GM12873 (cell line): Measurements from ENCODE around the gene SCN3A.

Source experiments
- TF ChIP-seq, protein P1 (sequence below): IDR thresholded peaks from 2 replicates; pipeline ENCODE4 v1.5.1; 2012; ENCODE audit warnings: low read depth, mild to moderate bottlenecking, moderate library complexity, low read length, control low read depth; ENCODE audit not compliant: insufficient read depth; ENCODE audit errors: missing control alignments

SCN3A gene

GRCh38 chr2:165205865-165206264 is 2.0 kb upstream of the SCN3A start:
- TF ChIP-seq, protein P1, sequence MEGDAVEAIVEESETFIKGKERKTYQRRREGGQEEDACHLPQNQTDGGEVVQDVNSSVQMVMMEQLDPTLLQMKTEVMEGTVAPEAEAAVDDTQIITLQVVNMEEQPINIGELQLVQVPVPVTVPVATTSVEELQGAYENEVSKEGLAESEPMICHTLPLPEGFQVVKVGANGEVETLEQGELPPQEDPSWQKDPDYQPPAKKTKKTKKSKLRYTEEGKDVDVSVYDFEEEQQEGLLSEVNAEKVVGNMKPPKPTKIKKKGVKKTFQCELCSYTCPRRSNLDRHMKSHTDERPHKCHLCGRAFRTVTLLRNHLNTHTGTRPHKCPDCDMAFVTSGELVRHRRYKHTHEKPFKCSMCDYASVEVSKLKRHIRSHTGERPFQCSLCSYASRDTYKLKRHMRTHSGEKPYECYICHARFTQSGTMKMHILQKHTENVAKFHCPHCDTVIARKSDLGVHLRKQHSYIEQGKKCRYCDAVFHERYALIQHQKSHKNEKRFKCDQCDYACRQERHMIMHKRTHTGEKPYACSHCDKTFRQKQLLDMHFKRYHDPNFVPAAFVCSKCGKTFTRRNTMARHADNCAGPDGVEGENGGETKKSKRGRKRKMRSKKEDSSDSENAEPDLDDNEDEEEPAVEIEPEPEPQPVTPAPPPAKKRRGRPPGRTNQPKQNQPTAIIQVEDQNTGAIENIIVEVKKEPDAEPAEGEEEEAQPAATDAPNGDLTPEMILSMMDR: no peak

DNA sequence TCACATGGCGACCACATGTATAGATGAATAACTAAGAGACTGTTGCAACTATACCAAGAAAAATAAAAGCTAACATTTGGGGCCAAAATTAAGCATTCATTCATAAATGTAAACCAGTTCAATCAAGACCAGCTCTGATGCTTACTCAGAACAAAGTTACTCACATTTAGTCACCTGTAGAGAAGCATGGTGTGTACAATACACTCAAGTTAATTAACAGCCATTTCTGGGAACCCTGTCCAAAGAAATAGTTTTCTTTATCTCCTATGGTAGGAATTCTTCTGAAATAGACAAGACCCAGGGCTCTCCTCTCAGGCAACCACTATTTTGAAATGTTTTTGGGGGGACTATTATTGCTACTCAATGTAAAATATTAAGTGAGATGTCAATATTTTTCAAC is 1.6 kb downstream of the SCN3A start:
- TF ChIP-seq, protein P1: no peak

DNA sequence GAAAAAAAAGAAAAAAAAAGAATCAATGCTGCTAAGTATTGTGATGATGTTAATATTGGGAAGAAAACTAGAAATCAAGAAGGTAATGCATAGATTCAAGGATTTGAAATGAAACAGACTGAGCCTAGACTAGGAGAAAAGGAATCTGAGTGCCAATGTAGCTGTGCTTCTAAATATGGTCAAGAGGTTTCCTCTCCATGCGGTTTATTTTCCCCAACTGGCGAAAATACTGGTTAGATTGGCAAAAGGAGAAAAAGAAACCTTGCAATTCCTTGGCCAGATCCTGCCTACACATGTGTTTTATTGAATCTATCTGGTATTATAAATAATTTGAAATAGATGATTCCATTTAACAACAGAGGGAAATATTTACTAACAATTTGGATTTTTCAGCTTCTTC is 5.7 kb downstream of the SCN3A start:
- TF ChIP-seq, protein P1: no peak

GRCh38 chr2:165197346-165197745 is 6.5 kb downstream of the SCN3A start:
- TF ChIP-seq, protein P1: no peak

DNA sequence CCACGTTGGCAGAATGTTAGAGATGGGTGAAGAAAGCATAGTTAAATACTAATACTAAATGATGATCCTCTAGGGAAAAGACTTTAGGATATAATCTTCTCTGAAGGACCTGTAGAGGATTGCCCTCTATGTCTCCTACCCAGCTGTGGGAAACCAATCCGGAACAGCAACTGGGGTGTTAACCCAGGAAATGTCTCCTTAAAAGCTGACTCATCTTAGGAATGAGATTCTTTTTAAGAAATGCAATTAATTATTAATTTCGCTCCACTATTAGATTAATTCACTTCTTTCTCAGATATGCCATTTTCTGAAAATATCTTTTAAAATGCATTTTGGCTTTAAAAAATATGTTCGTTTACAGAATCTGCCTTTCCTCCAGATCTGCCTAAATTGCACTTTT is 7.4 kb downstream of the SCN3A start:
- TF ChIP-seq, protein P1: no peak

DNA sequence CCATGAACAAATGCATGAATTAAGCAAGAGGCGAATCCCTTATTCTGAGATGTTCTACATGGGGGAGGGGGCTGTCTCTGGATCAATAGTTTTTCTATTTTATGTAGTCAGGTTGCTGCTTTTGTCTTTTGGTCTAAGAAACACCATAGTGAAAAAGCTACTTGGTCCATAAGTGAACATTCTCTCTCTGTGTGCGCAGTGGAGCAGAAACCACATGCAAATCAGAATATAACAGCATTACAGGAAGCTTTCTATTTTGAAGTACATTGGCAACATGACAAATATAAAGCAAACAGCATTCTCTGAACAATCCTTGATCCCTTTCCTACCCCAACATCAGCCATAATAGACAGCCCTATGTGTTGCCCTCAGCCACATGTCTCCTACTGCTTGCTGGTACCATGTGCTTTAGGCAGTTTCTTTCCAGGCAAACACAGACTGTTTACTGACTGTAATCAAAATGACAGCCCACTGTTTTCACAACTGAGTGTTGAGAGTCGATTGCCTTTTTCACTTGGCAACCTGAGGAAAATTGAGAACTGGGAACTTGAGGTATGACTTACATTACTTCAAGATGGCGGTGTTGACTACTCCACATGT is 10.6 kb downstream of the SCN3A start:
- TF ChIP-seq, protein P1: no peak

DNA sequence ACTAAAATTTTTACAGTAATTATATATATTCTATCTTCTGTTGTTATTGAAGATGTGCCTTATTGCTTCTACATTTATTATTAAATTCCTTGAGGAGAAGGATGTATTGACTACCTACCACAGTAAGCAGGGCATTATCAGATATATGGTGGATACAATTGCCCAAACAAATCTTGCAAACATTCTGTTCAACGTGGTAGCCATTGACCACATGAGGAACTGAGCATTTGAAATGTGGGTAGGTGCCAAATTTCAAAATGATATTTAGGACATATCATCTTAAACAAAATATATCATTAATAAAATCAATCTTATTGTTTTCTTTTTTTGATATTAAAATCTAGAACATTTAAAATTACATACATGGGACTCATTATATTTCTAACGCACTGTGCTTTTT is 11.1 kb downstream of the SCN3A start:
- TF ChIP-seq, protein P1: no peak
